ENCODE results near the gene EDN1.

EDN1 gene

GRCh38 chr6:12289933-12290820 lies at the start of gene EDN1:
TSS of gene EDN1 (plus strand) at chr6:12290361. CDS start at chr6:12290630, 269 bp downstream.
- DNase-seq (ENCODE audit: low read depth): peak; percentile 59

GRCh38 chr6:12241493-12242175 lies 48.5 kb upstream of the EDN1 start:
- DNase-seq (ENCODE audit: low read depth): no peak

GRCh38 chr6:12243169-12243568 lies 47.0 kb upstream of the EDN1 start:
- DNase-seq (ENCODE audit: low read depth): no peak

- DNase-seq (ENCODE audit: low read depth): no peak
These were observed 44.8 kb upstream of the EDN1 start for GRCh38 chr6:12245360-12245759.

GRCh38 chr6:12245763-12246718 lies 44.1 kb upstream of the EDN1 start:
- DNase-seq (ENCODE audit: low read depth): no peak

GRCh38 chr6:12246900-12247299 lies 43.3 kb upstream of the EDN1 start:
- DNase-seq (ENCODE audit: low read depth): no peak

GRCh38 chr6:12249541-12250382 lies 40.4 kb upstream of the EDN1 start:
- no peak for DNase-seq (ENCODE audit: low read depth)

- DNase-seq (ENCODE audit: low read depth): no peak
These were observed 39.8 kb upstream of the EDN1 start for GRCh38 chr6:12250383-12250770.

GRCh38 chr6:12254210-12254609 lies 36.0 kb upstream of the EDN1 start:
- no peak for DNase-seq (ENCODE audit: low read depth)

- DNase-seq (ENCODE audit: low read depth): no peak
These were observed 32.0 kb upstream of the EDN1 start for GRCh38 chr6:12258191-12258590.

GRCh38 chr6:12258591-12259075 lies 31.5 kb upstream of the EDN1 start:
- DNase-seq (ENCODE audit: low read depth): no peak

GRCh38 chr6:12260458-12261093 lies 29.6 kb upstream of the EDN1 start:
- DNase-seq (ENCODE audit: low read depth): no peak

GRCh38 chr6:12261502-12261901 lies 28.7 kb upstream of the EDN1 start:
- no peak for DNase-seq (ENCODE audit: low read depth)

- DNase-seq (ENCODE audit: low read depth): no peak
These were observed 27.7 kb upstream of the EDN1 start for GRCh38 chr6:12262236-12263061.

- no peak for DNase-seq (ENCODE audit: low read depth)
These were observed 26.8 kb upstream of the EDN1 start for GRCh38 chr6:12263403-12263802.

GRCh38 chr6:12264671-12265070 lies 25.5 kb upstream of the EDN1 start:
- DNase-seq (ENCODE audit: low read depth): no peak

GRCh38 chr6:12265296-12265695 lies 24.9 kb upstream of the EDN1 start:
- no peak for DNase-seq (ENCODE audit: low read depth)

- DNase-seq (ENCODE audit: low read depth): no peak
These were observed 24.4 kb upstream of the EDN1 start for GRCh38 chr6:12265791-12266190.

GRCh38 chr6:12266571-12266970 lies 23.6 kb upstream of the EDN1 start:
- no peak for DNase-seq (ENCODE audit: low read depth)

GRCh38 chr6:12269110-12269509 lies 21.1 kb upstream of the EDN1 start:
- no peak for DNase-seq (ENCODE audit: low read depth)
